HG03520 (cell line): ENCODE results near the gene BRAF.
"Not testable (repeated sequence)": the region's sequence is repeated elsewhere in the genome, so short reads cannot be mapped to it uniquely, and the experiment has no call there.

Experiments
- ATAC-seq: cut with Tn5 transposase; IDR thresholded peaks from one replicate; pipeline ENCODE4 v1.9.1; 2021; ENCODE audit warnings: mild to moderate bottlenecking, moderate library complexity; ENCODE audit not compliant: unreplicated experiment

BRAF gene

DNA sequence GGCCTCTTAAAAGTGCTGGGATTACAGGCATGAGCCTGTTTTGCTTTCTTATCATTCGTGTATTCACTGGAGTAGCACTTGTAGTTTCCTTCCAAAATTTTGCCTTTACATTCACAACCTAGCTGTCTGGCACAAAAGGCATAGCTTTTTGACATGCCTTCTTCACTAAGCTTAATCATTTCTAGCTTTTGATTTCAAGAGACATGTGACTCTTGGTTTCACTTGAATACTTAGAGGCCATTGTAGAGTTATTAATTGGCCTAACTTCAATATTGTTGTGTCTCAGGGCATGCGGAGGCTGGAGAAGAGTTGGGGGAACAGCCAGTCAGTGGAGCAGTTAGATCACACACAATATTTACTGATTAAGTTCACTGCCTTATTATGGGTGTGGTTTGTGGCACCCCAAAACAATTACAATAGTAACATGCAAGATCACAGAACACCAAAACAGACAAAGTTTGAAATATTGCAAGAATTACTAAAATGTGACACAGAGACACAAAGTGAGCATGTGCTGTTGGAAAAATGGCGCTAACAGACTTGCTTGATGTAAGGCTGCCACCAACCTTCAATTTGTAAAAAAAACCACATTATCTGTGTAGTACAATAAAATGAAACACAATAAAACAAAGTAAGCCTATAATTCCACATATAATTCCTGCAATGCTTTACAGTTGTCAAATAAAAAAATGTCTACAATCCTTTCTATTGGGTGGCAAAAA lies 43.1 kb downstream of the BRAF start:
- peak; percentile 52 for ATAC-seq

DNA sequence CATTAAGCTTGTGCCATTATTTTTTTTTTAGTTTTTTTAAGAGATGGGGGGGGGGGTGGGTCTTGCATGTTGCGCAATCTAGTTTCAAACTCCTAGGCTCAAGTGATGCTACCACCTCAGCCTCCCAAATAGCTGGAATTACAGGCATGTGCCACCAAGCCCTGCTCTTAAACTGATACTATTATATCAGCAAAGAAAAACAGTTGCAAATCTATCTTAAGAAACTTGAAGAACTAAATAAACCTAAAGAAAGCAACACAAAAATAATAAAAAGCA lies 47.5 kb downstream of the BRAF start:
- ATAC-seq = no peak

DNA sequence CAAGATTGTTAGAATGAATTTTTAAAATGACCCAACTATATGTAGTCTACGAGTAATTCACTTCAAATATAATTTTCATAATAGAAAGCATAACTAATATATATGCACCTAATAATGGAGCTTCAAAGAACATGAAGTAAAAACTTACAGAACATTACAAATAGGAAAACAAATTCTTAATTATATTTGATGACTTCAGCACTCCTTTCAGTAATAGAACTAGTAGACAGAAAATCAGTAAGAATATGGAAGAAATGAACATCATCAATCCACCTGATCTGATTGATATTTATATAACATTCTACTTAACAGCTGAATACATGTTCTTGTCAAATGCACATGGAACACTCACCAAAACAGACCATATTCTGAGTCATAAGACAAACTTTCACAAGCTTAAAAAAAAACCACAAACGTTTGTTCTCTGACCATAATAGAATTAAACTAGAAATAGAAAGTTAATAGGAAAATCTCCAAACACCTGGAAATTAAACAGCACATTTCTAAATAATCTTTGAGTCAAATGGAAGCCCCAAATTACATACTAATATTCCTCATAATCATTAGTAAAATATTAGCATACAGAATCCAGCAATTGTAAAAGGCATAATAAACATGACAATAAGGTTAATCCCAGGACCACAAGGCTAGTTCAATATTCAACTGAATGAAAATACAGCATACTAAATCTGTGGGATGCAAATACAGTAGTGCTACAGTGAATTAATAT lies 48.0 kb downstream of the BRAF start:
- peak; percentile 89 for ATAC-seq

DNA sequence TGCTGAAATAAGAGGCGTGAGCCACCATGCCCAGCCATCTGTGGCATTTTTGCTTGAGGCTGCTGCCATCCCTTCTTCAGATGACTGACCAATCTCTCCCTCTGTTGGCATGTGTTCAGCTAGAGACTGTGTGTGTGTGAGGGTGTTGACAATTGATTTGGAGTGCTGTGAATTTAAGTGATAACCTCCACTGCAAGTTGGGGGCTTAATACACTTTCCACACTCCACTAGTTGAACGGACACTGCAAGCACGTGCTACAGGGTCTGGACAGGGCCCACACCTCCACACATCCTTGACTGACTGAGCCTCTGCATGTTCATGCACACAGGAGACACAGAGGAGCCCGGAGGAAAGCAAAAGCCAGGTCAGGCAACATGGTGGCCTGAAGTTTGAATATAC lies 51.3 kb downstream of the BRAF start:
- no peak for ATAC-seq

DNA sequence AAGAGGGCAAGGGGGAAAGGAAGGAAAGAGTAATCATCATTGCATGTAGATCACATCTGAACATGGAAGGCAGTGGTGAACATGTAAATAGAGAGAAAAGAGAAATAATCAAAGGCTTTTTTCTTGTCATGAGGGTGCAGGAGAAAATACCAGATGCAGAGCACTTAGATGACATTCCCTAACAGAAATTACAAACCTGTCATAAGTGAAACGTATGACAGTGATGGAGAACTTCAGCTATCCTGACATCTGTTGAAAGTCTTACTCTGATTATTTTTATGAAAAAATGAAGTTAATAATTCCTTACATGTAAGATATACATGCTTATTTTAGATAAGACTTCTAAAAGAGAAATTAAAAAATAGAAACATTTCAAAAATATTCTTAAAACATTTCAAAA lies 54.7 kb downstream of the BRAF start:
- no peak for ATAC-seq

DNA sequence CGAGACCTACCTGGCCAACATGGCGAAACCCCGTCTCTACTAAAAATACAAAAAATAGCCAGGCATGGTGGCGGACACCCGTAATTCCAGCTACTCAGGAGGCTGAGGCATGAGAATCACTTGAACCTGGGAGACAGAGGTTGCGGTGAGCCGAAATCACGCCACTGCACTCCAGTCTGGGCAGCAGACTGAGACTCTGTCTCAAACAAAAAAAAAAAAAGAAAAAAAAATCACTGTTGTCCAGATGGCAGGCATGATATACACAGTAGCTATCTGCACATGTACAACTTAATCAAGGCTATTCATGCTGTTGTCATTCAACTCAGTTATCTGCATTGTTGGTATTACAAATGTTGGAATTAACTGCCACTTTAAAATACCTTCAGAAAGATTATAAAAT lies 55.3 kb downstream of the BRAF start:
- no peak for ATAC-seq

DNA sequence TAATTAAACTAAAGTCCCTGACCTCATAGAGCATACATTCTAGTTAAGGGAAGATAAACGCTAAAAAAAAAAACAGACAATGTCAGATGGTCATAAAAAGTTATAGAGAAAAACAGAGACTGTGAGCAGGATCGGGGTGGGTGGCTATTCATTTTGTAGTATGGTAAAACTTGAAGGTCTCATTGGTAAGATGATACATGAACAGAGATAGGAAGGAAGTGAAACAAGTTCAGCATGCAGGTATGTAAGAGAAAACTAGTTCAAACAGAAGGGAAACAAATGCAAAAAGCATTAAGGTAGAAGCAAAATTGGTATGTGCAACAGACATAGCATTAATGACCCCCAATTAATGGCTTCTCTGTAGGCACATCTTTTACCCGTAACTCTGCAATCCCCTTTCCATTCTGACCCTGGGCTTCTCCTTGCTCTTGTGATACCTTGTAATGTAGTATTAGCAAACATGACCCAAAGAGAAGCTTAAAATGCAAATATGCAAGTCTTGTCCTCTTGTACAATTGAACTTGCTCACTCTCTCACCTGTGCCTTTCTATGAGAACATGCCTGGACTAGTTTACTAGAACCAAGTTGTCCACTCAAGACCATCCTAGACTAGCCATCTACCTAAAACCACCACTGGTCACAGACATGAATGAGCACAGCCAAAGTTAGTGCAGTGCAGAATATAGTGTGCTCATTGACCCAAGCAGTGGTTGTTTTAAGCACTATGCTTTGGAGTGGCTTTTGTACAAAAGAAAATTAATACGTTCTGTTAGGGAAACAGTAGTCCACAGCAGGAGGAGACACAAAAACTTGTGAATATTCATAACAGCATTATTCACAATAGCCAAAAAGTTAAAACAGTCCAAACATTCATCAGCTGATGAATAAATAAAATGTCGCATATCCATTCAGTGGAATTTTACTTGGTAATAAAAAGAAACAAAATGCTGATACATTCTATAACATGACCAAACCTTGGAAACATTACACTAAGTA lies 57.0 kb downstream of the BRAF start:
- no peak for ATAC-seq

DNA sequence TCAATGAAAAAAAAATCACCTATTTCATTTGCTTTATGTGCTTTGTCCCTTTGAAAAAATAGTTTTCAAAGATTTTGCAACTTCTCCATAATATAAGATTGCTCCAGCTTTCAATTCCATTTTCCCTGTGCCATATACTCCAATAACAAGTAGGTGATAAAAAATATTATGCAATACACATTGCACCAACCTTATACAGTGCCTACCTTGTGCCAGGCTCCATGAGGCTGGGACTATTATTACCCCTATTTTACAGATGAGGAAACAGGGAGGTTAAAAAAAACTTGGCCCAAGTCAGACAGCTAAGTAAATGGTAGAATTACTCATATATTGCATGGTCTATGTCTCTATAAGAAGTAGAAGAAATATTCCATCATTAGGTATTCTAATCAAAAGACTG lies 57.8 kb downstream of the BRAF start:
- ATAC-seq = no peak

DNA sequence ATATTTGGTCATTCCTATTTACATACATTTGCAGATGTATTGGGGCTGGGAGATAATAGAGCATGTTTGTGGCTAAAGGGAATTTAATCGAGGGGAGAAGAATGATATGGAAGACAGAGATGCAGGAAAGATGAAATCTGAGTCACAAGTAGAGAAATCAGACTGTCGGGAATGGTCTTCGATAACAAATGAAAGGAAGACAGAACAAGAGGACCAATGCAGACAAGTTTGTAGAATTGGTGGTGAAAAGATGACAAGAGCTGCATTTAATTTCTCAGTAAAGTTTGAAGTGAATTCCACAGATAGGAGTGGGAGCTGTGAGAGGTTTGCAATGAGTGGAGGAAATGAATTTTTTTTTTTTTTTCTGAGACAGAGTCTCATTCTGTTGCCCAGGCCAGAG lies 60.0 kb downstream of the BRAF start:
- no peak for ATAC-seq

DNA sequence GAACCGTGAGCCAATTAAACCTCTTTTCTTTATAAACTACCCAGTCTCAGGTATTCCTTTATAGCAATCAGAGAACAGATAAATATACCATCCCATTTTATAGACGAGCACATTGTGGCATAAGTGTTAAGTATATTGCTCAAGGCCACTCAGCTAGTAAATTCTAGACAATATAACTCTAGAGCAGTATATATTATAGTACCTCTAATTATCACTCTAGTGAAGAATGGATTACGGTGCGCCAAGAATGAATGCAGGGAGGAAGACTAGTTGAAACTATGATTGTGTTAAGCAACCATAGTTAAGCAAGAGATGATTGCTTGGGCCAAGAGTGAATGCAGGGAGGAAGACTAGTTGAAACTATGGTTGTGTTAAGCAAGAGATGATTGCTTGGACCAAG lies 60.9 kb downstream of the BRAF start:
- ATAC-seq = no peak

DNA sequence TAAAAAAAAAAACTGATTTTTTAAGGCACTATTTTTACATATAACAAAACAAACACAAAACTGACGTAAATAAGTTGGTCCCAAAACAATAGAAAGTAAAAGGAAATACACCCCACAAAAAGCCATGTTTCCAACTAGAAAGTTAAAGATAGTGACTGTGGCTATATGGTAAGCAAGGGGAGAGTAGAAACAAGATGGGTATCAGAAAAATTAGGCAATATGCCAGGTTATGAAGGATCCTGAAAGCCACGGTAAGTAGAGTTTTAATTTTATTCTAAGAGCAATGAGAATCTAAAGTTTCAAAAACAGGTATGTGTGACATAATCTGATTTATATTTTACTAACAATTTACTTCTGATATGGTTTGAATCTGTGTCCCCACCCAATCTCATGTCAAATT lies 61.5 kb downstream of the BRAF start:
- no peak for ATAC-seq

DNA sequence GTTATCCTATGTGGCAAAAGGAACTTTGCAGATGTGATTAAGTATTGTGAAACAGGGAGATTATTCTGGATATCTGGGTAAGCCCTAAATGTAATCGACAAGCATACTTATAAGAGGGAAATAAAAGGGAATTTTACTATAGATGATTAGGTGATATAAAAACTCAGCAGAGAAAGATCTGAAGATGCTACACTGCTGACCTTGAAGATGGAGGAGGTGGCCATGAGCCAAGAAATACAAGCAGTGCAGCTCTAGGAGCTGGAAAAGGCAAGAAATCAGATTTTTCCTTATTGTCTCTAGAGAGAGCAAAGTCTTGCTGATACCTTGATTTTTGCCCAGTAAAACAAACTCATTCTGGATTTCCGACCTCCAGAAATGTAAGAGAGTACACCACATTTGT lies 67.7 kb downstream of the BRAF start:
- no peak for ATAC-seq

DNA sequence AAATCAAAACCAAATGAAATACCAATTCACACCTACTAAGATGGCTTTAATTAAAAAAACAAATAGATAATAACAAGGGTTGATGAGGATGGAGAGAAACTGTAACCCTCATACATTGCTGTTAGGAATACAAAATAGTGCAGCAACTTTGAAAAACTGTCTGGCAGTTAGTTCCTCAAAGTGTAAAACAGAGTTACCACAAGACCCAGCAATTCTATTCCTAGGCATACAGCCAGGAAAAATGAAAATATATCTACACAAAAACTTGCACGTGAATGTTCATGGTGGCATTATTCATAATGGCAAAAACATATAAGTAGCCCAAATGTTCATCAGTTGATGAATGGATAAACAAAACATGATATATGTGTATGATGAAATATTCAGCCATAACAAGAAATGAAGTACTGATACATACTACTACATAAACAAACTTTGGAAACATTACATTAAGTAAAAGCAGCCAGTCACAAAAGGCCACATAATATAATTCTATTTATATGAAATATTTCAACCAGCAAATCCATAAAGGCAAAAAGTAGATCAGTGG lies 83.5 kb downstream of the BRAF start:
- no peak for ATAC-seq

DNA sequence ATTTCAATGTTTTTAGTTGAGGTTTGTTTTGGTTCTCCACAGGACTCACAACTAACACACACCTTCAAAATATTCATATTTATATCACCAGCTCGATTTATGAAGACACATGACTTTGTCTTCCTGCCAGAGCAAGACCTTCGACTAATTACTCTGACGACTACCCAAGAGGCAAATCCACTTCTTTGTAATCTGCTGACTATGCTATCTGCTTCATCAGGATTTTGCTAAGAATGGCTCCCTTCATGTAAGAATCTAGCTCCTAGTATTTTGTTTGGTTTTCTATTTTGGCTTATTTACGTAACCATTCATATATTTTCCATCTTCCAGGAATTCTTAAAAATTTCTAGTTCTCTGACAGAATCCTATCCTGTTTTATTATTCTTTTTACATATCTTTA lies 93.0 kb downstream of the BRAF start:
- no peak for ATAC-seq

DNA sequence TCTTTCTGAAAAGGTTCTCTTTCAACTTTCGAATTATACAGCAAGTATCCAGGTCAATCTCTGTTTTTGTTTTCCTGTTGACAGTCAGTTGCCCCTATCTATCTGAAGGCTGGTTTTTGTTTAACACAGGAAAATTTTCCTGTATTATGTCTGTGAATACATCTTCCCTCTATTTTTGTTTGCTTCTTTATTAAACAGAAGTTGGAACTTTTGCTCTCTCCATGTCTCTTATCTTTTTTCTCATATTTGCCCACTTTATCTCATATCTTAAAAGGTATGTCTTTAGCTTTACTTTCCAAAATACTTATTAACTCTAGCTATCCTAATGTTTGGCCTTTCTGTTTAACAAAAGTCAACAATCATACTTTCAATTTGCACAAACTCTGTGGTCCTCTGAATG lies 95.0 kb downstream of the BRAF start:
- no peak for ATAC-seq

DNA sequence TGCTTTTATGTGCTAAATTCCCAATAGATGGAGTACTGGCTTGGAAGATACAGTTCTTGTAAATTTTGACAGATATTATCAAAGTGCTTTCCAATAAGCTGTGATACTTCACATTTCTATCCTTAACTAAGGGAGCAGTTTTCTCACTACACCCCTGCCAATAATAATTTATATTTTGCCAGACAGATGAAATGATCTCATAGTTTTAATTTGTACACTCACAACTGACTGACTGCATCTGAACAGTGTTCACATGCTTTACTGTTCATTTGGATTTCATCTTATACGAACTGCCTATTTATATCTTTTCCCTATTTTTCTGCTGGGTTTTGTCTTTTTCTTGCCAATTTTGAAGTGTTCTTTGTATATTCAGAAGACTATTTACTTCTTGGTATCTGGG lies 96.0 kb downstream of the BRAF start:
- ATAC-seq = no peak

DNA sequence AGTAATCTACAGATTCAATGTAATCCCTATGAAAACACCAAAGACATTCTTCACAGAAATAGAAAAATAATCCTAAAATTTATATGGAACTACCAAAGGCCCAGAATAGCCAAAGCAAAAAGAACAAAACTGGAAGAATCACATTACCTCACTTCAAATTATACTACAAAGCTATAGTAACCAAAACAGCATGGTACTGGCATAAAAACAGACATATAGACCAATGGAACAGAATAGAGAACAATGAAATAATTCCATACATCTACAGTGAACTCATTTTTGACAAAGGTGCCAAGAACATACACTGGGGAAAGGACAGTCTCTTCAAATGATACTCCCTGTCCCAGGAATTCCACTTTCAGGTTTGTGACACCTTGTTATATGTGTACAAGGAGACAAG lies 107.3 kb downstream of the BRAF start:
- not testable (repeated sequence) for ATAC-seq

DNA sequence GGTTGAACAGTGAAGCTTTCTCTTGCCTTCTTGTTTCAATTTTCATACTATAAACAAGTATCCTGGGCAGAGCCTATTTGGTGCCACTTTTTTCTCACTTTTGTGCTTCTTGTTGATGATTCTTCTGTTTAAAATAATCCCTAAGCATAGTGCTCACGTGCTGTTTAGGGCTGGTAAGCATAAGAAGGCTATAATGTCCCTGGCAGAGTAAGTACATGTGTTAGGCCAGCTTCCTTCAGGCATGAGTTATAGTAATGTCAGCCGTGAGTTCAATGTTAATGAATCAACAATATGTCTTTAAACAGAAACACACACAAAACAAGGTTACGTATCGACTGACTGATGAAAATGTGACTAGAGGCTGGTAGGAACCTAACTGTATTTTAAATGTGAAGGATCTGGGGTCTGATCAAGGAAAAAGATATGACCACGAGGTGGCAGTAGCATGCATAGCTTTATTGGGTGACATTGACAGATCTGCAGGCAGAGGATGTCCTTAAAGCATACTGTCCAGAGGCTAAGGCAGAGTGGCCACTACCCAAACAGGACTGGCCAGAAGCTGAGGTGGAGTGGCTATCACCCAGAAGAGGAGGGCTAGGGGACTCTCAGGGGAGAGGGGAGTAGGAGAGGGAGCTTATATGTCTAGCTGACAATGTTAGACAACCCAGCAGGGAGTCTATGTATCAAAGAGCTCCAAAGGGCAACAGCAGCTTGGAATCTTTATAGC lies 113.7 kb downstream of the BRAF start:
- ATAC-seq = peak; percentile 80

DNA sequence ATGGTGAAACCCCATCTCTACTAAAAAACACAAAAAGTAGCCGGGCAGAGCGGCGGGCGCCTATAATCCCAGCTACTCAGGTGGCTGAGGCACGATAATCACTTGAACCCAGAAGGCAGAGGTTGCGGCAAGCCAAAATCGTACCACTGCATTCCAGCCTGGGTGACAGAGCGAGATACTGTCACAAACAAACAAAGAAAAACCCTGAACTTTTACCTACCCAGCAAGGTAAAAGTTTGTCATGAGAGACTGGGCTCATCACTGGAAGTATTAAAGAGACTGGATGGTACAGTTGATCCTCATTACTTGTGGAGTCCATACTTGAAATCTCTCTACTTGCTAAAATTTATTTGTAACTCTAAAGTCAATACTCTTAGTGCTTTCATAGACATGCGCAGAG lies 114.3 kb downstream of the BRAF start:
- no peak for ATAC-seq

DNA sequence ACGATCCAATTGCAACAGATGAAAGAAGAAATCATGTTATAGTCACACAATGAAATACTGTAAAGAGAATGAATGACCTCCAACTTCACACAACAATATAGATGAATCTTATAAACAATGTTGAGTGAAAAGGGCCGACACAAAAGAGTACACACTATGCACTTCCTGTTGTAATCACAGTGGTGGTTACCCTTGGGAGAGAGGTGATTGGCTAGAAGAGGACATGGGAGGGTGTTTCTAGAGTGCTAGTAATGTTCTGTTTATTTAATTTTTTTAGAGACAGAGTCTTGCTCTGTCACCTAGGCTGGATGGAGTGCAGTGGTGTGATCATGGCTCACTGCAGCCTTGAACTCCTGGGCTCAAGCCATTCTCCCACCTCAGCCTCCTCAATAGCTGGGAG lies 145.8 kb downstream of the BRAF start:
- no peak for ATAC-seq

DNA sequence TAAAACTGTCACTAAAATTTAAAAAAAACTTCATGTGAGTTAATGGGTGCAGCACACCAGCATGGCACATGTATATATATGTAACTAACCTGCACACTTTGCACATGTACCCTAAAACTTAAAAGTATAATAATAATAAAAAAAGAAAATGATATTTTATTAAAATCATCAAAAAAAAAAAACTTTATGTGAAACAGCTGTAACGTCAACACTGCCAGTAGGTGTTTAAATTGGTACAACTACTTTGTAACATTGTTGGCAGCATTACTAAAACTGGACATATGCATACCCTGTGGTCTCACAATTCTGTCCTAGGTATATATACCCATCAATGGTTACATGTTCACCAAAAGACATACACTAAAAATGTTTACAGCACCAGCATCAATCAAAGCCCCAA lies 146.2 kb downstream of the BRAF start:
- ATAC-seq = no peak
